CD4-positive, alpha-beta T cell treated with Interleukin-10 for 1 hour (primary cell): ENCODE data around the gene DIP2C.
"Not testable (repeated sequence)": the region's sequence is repeated elsewhere in the genome, so short reads cannot be mapped to it uniquely, and the experiment has no call there.

Experiments
- DNase-seq: peaks from one replicate; pipeline ENCODE4 v3.0.0-alpha.2; 2020

DIP2C gene

GRCh38 chr10:381805-382204 lies 307.7 kb downstream of the DIP2C start:
- DNase-seq = peak; percentile 31

GRCh38 chr10:381346-381745 lies 308.1 kb downstream of the DIP2C start:
- no peak for DNase-seq

- DNase-seq = no peak
Measured at GRCh38 chr10:380313-380940, 309.0 kb downstream of the DIP2C start.

GRCh38 chr10:378930-379704 lies 310.4 kb downstream of the DIP2C start:
- DNase-seq = no peak

GRCh38 chr10:378230-378929 lies 311.1 kb downstream of the DIP2C start:
- DNase-seq = no peak

GRCh38 chr10:377228-377627 lies 312.2 kb downstream of the DIP2C start:
- no peak for DNase-seq

GRCh38 chr10:375815-376505 lies 313.5 kb downstream of the DIP2C start:
- no peak for DNase-seq

GRCh38 chr10:374354-374753 lies 315.1 kb downstream of the DIP2C start:
- DNase-seq = no peak

GRCh38 chr10:373526-374309 lies 315.8 kb downstream of the DIP2C start:
- no peak for DNase-seq

- no peak for DNase-seq
Measured at GRCh38 chr10:373015-373414, 316.5 kb downstream of the DIP2C start.

- no peak for DNase-seq
Measured at GRCh38 chr10:372566-372965, 316.9 kb downstream of the DIP2C start.

GRCh38 chr10:371515-371914 lies 318.0 kb downstream of the DIP2C start:
- DNase-seq = no peak

- no peak for DNase-seq
Measured at GRCh38 chr10:370449-370825, 319.0 kb downstream of the DIP2C start.

GRCh38 chr10:369684-370448 lies 319.6 kb downstream of the DIP2C start:
- no peak for DNase-seq

GRCh38 chr10:369221-369683 lies 320.2 kb downstream of the DIP2C start:
- no peak for DNase-seq

- no peak for DNase-seq
Measured at GRCh38 chr10:368579-369220, 320.8 kb downstream of the DIP2C start.

- not testable (repeated sequence) for DNase-seq
Measured at GRCh38 chr10:368107-368506, 321.4 kb downstream of the DIP2C start.

- DNase-seq = no peak
Measured at GRCh38 chr10:367636-368035, 321.8 kb downstream of the DIP2C start.

GRCh38 chr10:366186-366585 lies 323.3 kb downstream of the DIP2C start:
- no peak for DNase-seq

GRCh38 chr10:364267-364775 lies 325.1 kb downstream of the DIP2C start:
- no peak for DNase-seq

- DNase-seq = no peak
Measured at GRCh38 chr10:363152-363551, 326.3 kb downstream of the DIP2C start.
